Measurements from ENCODE around the gene AUTS2. TPM values are rescaled to one million over a fixed set of nuclear protein-coding genes. Genes with fewer than 3 reads are reported as not detected.

The AUTS2 gene
- total RNA-seq, 6 donors from 2014 or later, result 38.9 to 151 (median 55.8) TPM

DNA sequence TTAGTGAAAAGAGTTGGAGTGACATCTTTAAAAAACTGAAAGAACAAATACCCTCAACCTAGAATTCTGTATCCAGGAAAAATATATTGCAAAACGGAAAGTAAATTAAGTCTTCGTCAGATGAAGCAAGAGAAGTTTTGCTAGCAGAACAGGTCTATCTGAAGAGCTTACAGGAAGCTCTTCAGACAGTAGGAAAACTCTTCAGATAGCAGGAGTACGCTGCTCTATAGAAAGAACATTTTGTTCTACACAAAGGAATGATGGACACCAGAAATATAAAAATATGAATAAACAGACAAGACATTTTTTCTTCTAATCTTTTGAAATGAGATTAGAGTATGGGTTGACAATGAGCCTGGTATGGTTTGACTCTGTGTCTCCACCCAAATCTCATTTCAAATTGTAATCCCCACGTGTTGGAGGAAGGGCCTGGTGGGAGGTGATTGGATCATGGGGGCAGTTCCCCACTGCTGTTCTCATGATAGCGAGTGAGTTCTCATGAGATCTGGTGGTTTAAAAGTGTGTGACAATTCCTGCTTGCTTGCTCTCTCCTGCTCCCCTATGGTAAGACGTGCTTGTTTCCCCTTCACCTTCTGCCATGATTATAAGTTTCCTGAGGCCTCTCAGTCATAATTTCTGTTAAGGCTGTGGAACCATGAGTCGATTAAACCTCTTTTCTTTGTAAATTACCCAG lies 567.3 kb downstream of the AUTS2 start:
- no peaks in the 10 kb centered on the region for H3K36me3 ChIP-seq
- TF ChIP-seq EP300 (IDR thresholded peaks at IDR 0.05) (peak; percentile 39 to 97 (median 85)), POLR2A (IDR thresholded peaks at IDR 0.05) (no peak), POLR2AphosphoS5 (IDR thresholded peaks at IDR 0.05) (peak in 1 of 2 donors; percentile 51)
- TF ChIP-seq, protein P1, sequence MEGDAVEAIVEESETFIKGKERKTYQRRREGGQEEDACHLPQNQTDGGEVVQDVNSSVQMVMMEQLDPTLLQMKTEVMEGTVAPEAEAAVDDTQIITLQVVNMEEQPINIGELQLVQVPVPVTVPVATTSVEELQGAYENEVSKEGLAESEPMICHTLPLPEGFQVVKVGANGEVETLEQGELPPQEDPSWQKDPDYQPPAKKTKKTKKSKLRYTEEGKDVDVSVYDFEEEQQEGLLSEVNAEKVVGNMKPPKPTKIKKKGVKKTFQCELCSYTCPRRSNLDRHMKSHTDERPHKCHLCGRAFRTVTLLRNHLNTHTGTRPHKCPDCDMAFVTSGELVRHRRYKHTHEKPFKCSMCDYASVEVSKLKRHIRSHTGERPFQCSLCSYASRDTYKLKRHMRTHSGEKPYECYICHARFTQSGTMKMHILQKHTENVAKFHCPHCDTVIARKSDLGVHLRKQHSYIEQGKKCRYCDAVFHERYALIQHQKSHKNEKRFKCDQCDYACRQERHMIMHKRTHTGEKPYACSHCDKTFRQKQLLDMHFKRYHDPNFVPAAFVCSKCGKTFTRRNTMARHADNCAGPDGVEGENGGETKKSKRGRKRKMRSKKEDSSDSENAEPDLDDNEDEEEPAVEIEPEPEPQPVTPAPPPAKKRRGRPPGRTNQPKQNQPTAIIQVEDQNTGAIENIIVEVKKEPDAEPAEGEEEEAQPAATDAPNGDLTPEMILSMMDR (IDR thresholded peaks at IDR 0.05), result no peak
- WGBS, 2 donors, result 65 to 79% methylated on average over 7 of the region's 7 CpGs
- H3K27ac ChIP-seq, result peak overlapping the region; percentile 37 to 79 (median 52)
- H3K9me3 ChIP-seq, result peaks cover 0 to 7% (median 2%) of the 10 kb centered on the region in 4 donors
- peaks cover 0 to 5% (median 0%) of the 10 kb centered on the region in 4 donors for H3K4me1 ChIP-seq
- ATAC-seq (ENCODE audit: low FRiP score in 2 of 2), result peak; percentile 29 to 73
- peak overlapping the region in 1 of 4 donors; percentile 16 for H3K4me3 ChIP-seq
- DNase-seq, result no peak
- no peaks in the 10 kb centered on the region for H3K27me3 ChIP-seq

DNA sequence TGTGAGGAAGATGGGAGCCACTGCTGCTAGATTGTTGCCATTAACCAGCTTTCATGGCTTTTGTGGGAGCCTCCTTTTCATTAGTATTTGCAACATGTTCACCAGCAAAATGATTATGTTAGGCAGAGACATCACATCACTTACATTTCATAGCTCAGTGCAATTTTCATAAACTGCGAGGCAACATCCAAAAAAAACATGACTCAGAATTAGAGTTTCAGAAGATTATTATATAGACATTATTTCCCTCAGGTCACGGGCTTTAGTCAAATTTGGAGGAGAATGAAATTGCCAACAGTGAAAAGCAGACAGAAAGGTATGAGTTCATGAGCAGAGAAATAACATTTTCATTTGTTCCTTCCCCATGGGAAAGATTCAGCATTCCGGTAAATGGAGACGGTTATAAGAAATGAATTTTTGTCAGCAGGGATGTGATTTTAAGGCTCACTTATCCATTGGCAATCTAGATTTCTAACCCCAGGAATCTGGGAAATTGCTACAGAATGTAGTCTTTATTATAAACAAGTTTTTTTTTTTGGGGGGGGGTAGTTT lies 573.2 kb downstream of the AUTS2 start:
- WGBS, 2 donors, result 90 to 95% methylated on average over 4 of the region's 4 CpGs

DNA sequence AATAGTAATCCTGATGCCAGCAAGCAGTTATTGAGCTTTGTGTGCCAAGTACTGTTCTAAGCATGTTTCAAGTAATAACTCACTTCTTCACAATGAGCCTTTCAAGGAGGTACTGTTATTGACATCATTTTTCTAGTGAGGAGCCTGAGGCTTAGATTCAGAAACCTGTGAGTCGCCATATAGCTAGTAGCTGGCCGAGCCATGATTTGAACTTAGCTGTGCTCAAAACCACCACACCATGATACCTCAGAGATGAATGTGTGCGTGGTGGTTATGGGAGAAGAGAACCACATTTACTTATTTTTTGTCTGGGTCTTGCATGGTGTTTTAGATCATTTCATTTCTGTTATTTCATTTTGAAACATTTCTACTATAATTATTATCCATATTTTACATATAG lies 578.9 kb downstream of the AUTS2 start:
- Histone ChIP-seq H3K36me3 (no peaks in the 10 kb centered on the region), H3K27me3 (no peaks in the 10 kb centered on the region), H3K4me3 (no peak overlapping the region), H3K4me1 (peaks cover 0 to 10% (median 0%) of the 10 kb centered on the region in 4 donors), H3K9me3 (peaks cover 0 to 2% (median 0%) of the 10 kb centered on the region in 4 donors), H3K27ac (no peak overlapping the region)
- TF ChIP-seq POLR2AphosphoS5 (IDR thresholded peaks at IDR 0.05), result no peak
- ATAC-seq (ENCODE audit: low FRiP score in 2 of 2) (no peak), DNase-seq (no peak)
- 91% methylated on average over 3 of the region's 3 CpGs for WGBS, 2 donors

More for the DNA sequence above, 573.2 kb downstream of the AUTS2 start:
- Histone ChIP-seq H3K27ac (no peak overlapping the region), H3K4me1 (no peaks in the 10 kb centered on the region), H3K27me3 (no peaks in the 10 kb centered on the region), H3K4me3 (no peak overlapping the region), H3K9me3 (peaks cover 0 to 7% (median 3%) of the 10 kb centered on the region in 4 donors), H3K36me3 (no peaks in the 10 kb centered on the region)
- no peak for TF ChIP-seq POLR2A (IDR thresholded peaks at IDR 0.05)
- TF ChIP-seq, protein P1 (IDR thresholded peaks at IDR 0.05), result no peak
- no peak for TF ChIP-seq POLR2AphosphoS5 (IDR thresholded peaks at IDR 0.05)
- no peak for TF ChIP-seq EP300 (IDR thresholded peaks at IDR 0.05)
- no peak for ATAC-seq (ENCODE audit: low FRiP score in 2 of 2)
- no peak for DNase-seq

DNA sequence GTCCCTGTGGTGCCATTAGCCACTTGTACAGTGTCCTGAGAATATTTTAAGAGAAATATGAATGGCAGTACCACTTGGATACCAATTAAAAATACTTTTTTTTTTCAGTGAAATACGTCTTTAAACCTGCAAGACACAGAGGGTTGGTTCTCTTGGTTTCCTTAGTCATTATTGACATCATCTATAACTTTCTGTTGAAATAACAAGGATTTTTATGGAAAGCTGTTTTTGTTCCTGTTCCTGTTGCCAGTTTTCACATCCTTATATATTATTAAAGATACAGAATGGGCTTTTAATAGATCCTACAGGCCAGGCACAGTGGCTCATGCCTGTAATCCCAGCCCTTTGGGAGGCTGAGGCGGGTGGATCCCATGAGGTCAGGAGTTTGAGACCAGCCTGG lies 579.9 kb downstream of the AUTS2 start:
- no peak overlapping the region for H3K27ac ChIP-seq
- H3K4me3 ChIP-seq, result no peak overlapping the region
- H3K27me3 ChIP-seq, result no peaks in the 10 kb centered on the region
- DNase-seq, result no peak
- H3K9me3 ChIP-seq, result peaks cover 0 to 2% (median 0%) of the 10 kb centered on the region in 4 donors
- 83 to 94% methylated on average over 2 of the region's 2 CpGs for WGBS, 2 donors
- peak in 1 of 2 donors; percentile 37 for ATAC-seq (ENCODE audit: low FRiP score in 2 of 2)
- peaks cover 0 to 10% (median 0%) of the 10 kb centered on the region in 4 donors for H3K4me1 ChIP-seq
- TF ChIP-seq, protein P1 (IDR thresholded peaks at IDR 0.05), result no peak
- TF ChIP-seq POLR2AphosphoS5 (IDR thresholded peaks at IDR 0.05) (no peak), EP300 (IDR thresholded peaks at IDR 0.05) (no peak), POLR2A (IDR thresholded peaks at IDR 0.05) (no peak)
- no peaks in the 10 kb centered on the region for H3K36me3 ChIP-seq

DNA sequence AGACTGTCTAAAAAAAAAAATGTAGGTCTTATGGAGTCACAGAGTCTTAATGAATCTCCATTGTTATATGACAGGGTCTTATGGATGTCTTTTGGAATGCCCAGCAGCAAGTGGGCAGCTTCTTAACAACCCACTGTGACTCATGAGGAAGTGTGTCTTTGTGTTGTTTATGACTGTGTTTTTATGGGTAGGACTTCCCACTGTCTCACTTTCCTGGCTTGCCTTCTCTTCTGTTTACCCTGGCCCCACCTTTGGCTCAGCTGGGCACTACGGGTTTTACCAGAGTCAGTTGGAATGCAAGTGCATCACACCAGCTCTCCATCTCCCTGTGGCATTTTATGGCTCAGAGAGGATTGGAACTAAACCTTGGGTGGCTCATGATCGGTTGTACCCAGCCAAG lies 580.5 kb downstream of the AUTS2 start:
- DNase-seq, result peak in 1 of 2 donors; percentile 44
- Histone ChIP-seq H3K4me1 (peaks cover 0 to 10% (median 0%) of the 10 kb centered on the region in 4 donors), H3K27me3 (no peaks in the 10 kb centered on the region), H3K27ac (no peak overlapping the region), H3K36me3 (no peaks in the 10 kb centered on the region), H3K4me3 (no peak overlapping the region), H3K9me3 (peaks cover 0 to 2% (median 0%) of the 10 kb centered on the region in 4 donors)
- TF ChIP-seq EP300 (IDR thresholded peaks at IDR 0.05) (peak in 1 of 4 donors; percentile 32), POLR2A (IDR thresholded peaks at IDR 0.05) (no peak), POLR2AphosphoS5 (IDR thresholded peaks at IDR 0.05) (no peak)
- TF ChIP-seq, protein P1 (IDR thresholded peaks at IDR 0.05), result no peak
- 47 to 58% methylated on average over 2 of the region's 2 CpGs for WGBS, 2 donors
- ATAC-seq (ENCODE audit: low FRiP score in 2 of 2), result peak; percentile 50 to 73
